Testis (tissue), 2 donors: ENCODE measurements around the gene EHMT1.

Experiments used
- POLR2A ChIP-seq: fragments of 450-650 bp; IDR thresholded peaks from one replicate; pipeline ENCODE4 v1.6.1; 2017; ENCODE audit warnings: antibody characterized with exemption, mild to moderate bottlenecking, moderate library complexity
- TF ChIP-seq, protein P1 (sequence below), 3 experiments: fragments of 450-650 bp in 2 of 3; fragments of 200-600 bp in 1 of 3; sonication (generic) in 1 of 3; IDR thresholded peaks; one replicate each; pipeline ENCODE4 v1.5.1; 2016 to 2019; ENCODE audit warnings: antibody characterized with exemption in 3 of 3, mild to moderate bottlenecking in 2 of 3, moderate library complexity in 1 of 3

DNA sequence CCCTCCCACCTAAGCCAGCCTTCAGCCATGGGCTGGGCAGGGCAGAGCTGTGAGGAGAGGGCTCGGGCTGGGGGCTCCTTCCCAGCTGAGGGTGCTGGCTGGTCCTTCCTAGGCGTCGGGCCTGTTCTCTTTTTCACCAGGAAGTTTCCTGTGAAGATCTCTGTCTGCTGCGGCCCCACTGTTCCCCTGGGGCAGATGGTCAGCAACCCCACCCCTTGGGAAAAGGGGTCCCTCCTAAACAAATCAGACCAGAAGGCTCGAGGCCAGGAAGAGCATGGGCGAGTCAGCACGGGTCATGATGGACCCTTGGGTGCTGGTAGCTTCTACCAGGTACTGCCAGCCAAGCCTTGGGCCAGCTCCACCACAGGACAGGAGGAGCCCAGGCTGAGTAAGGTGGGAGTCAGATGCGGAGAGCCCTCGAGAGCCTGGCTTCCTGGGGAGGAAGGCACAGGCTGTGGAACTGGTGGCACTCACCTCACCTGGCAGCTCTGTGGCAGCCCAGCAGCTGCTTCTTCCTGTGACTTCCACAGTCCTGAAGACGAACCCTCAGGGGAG, 262.2 kb downstream of the EHMT1 start:
- TF ChIP-seq, protein P1, sequence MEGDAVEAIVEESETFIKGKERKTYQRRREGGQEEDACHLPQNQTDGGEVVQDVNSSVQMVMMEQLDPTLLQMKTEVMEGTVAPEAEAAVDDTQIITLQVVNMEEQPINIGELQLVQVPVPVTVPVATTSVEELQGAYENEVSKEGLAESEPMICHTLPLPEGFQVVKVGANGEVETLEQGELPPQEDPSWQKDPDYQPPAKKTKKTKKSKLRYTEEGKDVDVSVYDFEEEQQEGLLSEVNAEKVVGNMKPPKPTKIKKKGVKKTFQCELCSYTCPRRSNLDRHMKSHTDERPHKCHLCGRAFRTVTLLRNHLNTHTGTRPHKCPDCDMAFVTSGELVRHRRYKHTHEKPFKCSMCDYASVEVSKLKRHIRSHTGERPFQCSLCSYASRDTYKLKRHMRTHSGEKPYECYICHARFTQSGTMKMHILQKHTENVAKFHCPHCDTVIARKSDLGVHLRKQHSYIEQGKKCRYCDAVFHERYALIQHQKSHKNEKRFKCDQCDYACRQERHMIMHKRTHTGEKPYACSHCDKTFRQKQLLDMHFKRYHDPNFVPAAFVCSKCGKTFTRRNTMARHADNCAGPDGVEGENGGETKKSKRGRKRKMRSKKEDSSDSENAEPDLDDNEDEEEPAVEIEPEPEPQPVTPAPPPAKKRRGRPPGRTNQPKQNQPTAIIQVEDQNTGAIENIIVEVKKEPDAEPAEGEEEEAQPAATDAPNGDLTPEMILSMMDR (IDR thresholded peaks at IDR 0.05), result no peak
- no peak for TF ChIP-seq POLR2A
